Skeletal muscle satellite cell (primary cell): ENCODE results near the gene NDUFS3.
A peak's percentile ranks its signal among the peaks of the same experiment; 100 is the strongest.

Experiments
- H3K27me3 ChIP-seq: 2 replicates; pipeline ENCODE4 v1.7.0; 2013; ENCODE audit warnings: low read length; ENCODE audit not compliant: control insufficient read depth, insufficient read depth
- H3K36me3 ChIP-seq: 2 replicates; pipeline ENCODE4 v1.7.0; 2013; ENCODE audit warnings: mild to moderate bottlenecking, control low read depth, low read length; ENCODE audit not compliant: insufficient read depth
- H3K4me1 ChIP-seq: 2 replicates; pipeline ENCODE4 v1.7.0; 2013; ENCODE audit warnings: low read length; ENCODE audit not compliant: control insufficient read depth, insufficient read depth
- H3K4me2 ChIP-seq: 2 replicates; pipeline ENCODE4 v1.7.0; 2013; ENCODE audit warnings: mild to moderate bottlenecking, low read length
- H3K4me3 ChIP-seq: 2 replicates; pipeline ENCODE4 v1.7.0; 2013; ENCODE audit warnings: low read length
- H3K9ac ChIP-seq: 2 replicates; pipeline ENCODE4 v1.7.0; 2013; ENCODE audit warnings: mild to moderate bottlenecking, low read depth, low read length, moderate library complexity
- H3K9me3 ChIP-seq: replicated peaks from 2 replicates; pipeline ENCODE4 v1.7.0; 2013; ENCODE audit warnings: mild to moderate bottlenecking, control low read depth, low read length

The NDUFS3 gene

GRCh38 chr11:47583844-47584243 lies 5.0 kb downstream of the NDUFS3 start:
- Histone ChIP-seq H3K36me3 (peaks cover 37% of the 10 kb centered on the region), H3K9me3 (no peaks in the 10 kb centered on the region), H3K4me1 (peaks cover 16% of the 10 kb centered on the region), H3K4me2 (no peak overlapping the region), H3K4me3 (no peak overlapping the region), H3K9ac (no peak overlapping the region), H3K27me3 (no peaks in the 10 kb centered on the region)

- Histone ChIP-seq H3K9ac (no peak within 1 kb of the TSS), H3K4me1 (peaks cover 8% of the 10 kb centered on the region), H3K27me3 (peaks cover 13% of the 10 kb centered on the region), H3K36me3 (peaks cover 31% of the 10 kb centered on the region), H3K4me3 (no peak within 1 kb of the TSS), H3K4me2 (no peak within 1 kb of the TSS), H3K9me3 (no peaks in the 10 kb centered on the region)
Observed at GRCh38 chr11:47586098-47586855, 7.4 kb downstream of the NDUFS3 start, which contains the start of gene FAM180B. Gene FAM180B (plus strand): TSS chr11:47586678. CDS start chr11:47586769, 91 bp downstream.

- peaks cover 22% of the 10 kb centered on the region for H3K36me3 ChIP-seq
- H3K4me2 ChIP-seq = no peak overlapping the region
- H3K9me3 ChIP-seq = no peaks in the 10 kb centered on the region
- H3K27me3 ChIP-seq = peaks cover 19% of the 10 kb centered on the region
- no peak overlapping the region for H3K4me3 ChIP-seq
- H3K4me1 ChIP-seq = peaks cover 8% of the 10 kb centered on the region
- H3K9ac ChIP-seq = no peak overlapping the region
Observed at GRCh38 chr11:47587039-47587716, 8.3 kb downstream of the NDUFS3 start.

GRCh38 chr11:47587723-47588326 lies 9.0 kb downstream of the NDUFS3 start:
- H3K9me3 ChIP-seq = no peaks in the 10 kb centered on the region
- peaks cover 8% of the 10 kb centered on the region for H3K4me1 ChIP-seq
- peaks cover 16% of the 10 kb centered on the region for H3K36me3 ChIP-seq
- peaks cover 25% of the 10 kb centered on the region for H3K27me3 ChIP-seq
- H3K4me2 ChIP-seq = no peak overlapping the region
- no peak overlapping the region for H3K9ac ChIP-seq
- H3K4me3 ChIP-seq = no peak overlapping the region

- H3K4me3 ChIP-seq = no peak overlapping the region
- H3K4me2 ChIP-seq = no peak overlapping the region
- H3K9me3 ChIP-seq = no peaks in the 10 kb centered on the region
- H3K4me1 ChIP-seq = peaks cover 14% of the 10 kb centered on the region
- H3K36me3 ChIP-seq = peaks cover 4% of the 10 kb centered on the region
- peaks cover 38% of the 10 kb centered on the region for H3K27me3 ChIP-seq
- no peak overlapping the region for H3K9ac ChIP-seq
Observed at GRCh38 chr11:47589118-47589517, 10.2 kb downstream of the NDUFS3 start.

GRCh38 chr11:47589584-47589976 lies 10.7 kb downstream of the NDUFS3 start:
- H3K9ac ChIP-seq = no peak overlapping the region
- H3K27me3 ChIP-seq = peaks cover 43% of the 10 kb centered on the region
- H3K4me1 ChIP-seq = peaks cover 14% of the 10 kb centered on the region
- H3K4me3 ChIP-seq = no peak overlapping the region
- H3K4me2 ChIP-seq = peak overlapping the region; percentile 45
- no peaks in the 10 kb centered on the region for H3K9me3 ChIP-seq
- H3K36me3 ChIP-seq = no peaks in the 10 kb centered on the region

GRCh38 chr11:47589977-47590861 lies 11.3 kb downstream of the NDUFS3 start:
- peak overlapping the region; percentile 45 for H3K4me2 ChIP-seq
- peaks cover 49% of the 10 kb centered on the region for H3K27me3 ChIP-seq
- peaks cover 14% of the 10 kb centered on the region for H3K4me1 ChIP-seq
- H3K9me3 ChIP-seq = no peaks in the 10 kb centered on the region
- no peak overlapping the region for H3K9ac ChIP-seq
- no peak overlapping the region for H3K4me3 ChIP-seq
- no peaks in the 10 kb centered on the region for H3K36me3 ChIP-seq

- Histone ChIP-seq H3K27me3 (peaks cover 59% of the 10 kb centered on the region), H3K4me2 (no peak overlapping the region), H3K4me1 (peaks cover 14% of the 10 kb centered on the region)
Observed at GRCh38 chr11:47591764-47592163, 12.9 kb downstream of the NDUFS3 start.

GRCh38 chr11:47592251-47592650 lies 13.4 kb downstream of the NDUFS3 start:
- no peak overlapping the region for H3K4me2 ChIP-seq
- peaks cover 14% of the 10 kb centered on the region for H3K4me1 ChIP-seq
- peaks cover 59% of the 10 kb centered on the region for H3K27me3 ChIP-seq

More at GRCh38 chr11:47591764-47592163, 12.9 kb downstream of the NDUFS3 start:
- Histone ChIP-seq H3K9me3 (no peaks in the 10 kb centered on the region), H3K9ac (no peak overlapping the region), H3K36me3 (no peaks in the 10 kb centered on the region), H3K4me3 (no peak overlapping the region)

GRCh38 chr11:47592970-47593369 lies 14.1 kb downstream of the NDUFS3 start:
- Histone ChIP-seq H3K4me3 (no peak overlapping the region), H3K27me3 (peaks cover 59% of the 10 kb centered on the region), H3K9me3 (no peaks in the 10 kb centered on the region), H3K9ac (no peak overlapping the region), H3K36me3 (no peaks in the 10 kb centered on the region), H3K4me1 (peaks cover 8% of the 10 kb centered on the region), H3K4me2 (no peak overlapping the region)

More at GRCh38 chr11:47592251-47592650, 13.4 kb downstream of the NDUFS3 start:
- Histone ChIP-seq H3K4me3 (no peak overlapping the region), H3K9me3 (no peaks in the 10 kb centered on the region), H3K9ac (no peak overlapping the region), H3K36me3 (no peaks in the 10 kb centered on the region)

- Histone ChIP-seq H3K4me2 (peak overlapping the region; percentile 60), H3K27me3 (peaks cover 59% of the 10 kb centered on the region), H3K9me3 (no peaks in the 10 kb centered on the region), H3K4me3 (no peak overlapping the region), H3K9ac (no peak overlapping the region), H3K4me1 (peaks cover 6% of the 10 kb centered on the region), H3K36me3 (no peaks in the 10 kb centered on the region)
Observed at GRCh38 chr11:47593492-47593933, 14.6 kb downstream of the NDUFS3 start.
